GM19328 (cell line): Measurements from ENCODE around the gene HIPK2.

Source experiments
- ATAC-seq: cut with Tn5 transposase; IDR thresholded peaks from one replicate; pipeline ENCODE4 v1.9.1; 2021; ENCODE audit warnings: mild to moderate bottlenecking, moderate library complexity; ENCODE audit not compliant: unreplicated experiment

HIPK2 gene

GRCh38 chr7:139783647-139784385 is 6.0 kb upstream of the HIPK2 start:
- no peak for ATAC-seq

- no peak for ATAC-seq
Observed at GRCh38 chr7:139782932-139783331, 5.1 kb upstream of the HIPK2 start.

- peak; percentile 22 for ATAC-seq
Observed at GRCh38 chr7:139777133-139777891, 486 bp downstream of the HIPK2 start.

GRCh38 chr7:139776486-139777132 is 1.2 kb downstream of the HIPK2 start:
- ATAC-seq, result no peak

- no peak for ATAC-seq
Observed at GRCh38 chr7:139775829-139776266, 1.9 kb downstream of the HIPK2 start.

- ATAC-seq, result no peak
Observed at GRCh38 chr7:139774376-139774775, 3.4 kb downstream of the HIPK2 start.

GRCh38 chr7:139773371-139773770 is 4.4 kb downstream of the HIPK2 start:
- ATAC-seq, result no peak

- no peak for ATAC-seq
Observed at GRCh38 chr7:139772873-139773272, 4.9 kb downstream of the HIPK2 start.

GRCh38 chr7:139772115-139772514 is 5.7 kb downstream of the HIPK2 start:
- ATAC-seq, result no peak

- ATAC-seq, result no peak
Observed at GRCh38 chr7:139771001-139771956, 6.5 kb downstream of the HIPK2 start.

- no peak for ATAC-seq
Observed at GRCh38 chr7:139769761-139770160, 8.0 kb downstream of the HIPK2 start.

- ATAC-seq, result no peak
Observed at GRCh38 chr7:139769066-139769465, 8.7 kb downstream of the HIPK2 start.

GRCh38 chr7:139768249-139768824 is 9.5 kb downstream of the HIPK2 start:
- ATAC-seq, result no peak

GRCh38 chr7:139767561-139767982 is 10.2 kb downstream of the HIPK2 start:
- peak; percentile 59 for ATAC-seq

- no peak for ATAC-seq
Observed at GRCh38 chr7:139765143-139765542, 12.7 kb downstream of the HIPK2 start.

GRCh38 chr7:139763330-139763729 is 14.5 kb downstream of the HIPK2 start:
- no peak for ATAC-seq

GRCh38 chr7:139762886-139763285 is 14.9 kb downstream of the HIPK2 start:
- no peak for ATAC-seq

GRCh38 chr7:139758388-139758787 is 19.4 kb downstream of the HIPK2 start:
- no peak for ATAC-seq

GRCh38 chr7:139757968-139758367 is 19.8 kb downstream of the HIPK2 start:
- no peak for ATAC-seq

- no peak for ATAC-seq
Observed at GRCh38 chr7:139753693-139754111, 24.1 kb downstream of the HIPK2 start.
